NOMO-1 (cell line): Measurements from ENCODE around the gene DNAJC7.
"Not testable (repeated sequence)": the region's sequence is repeated elsewhere in the genome, so short reads cannot be mapped to it uniquely, and the experiment has no call there.

Experiments
- DNase-seq, 2 experiments: peaks; one replicate each; lab custom pipeline; 2025; ENCODE audit not compliant: unreplicated experiment in 2 of 2; lab: John Stamatoyannopoulos, UW

The DNAJC7 gene

DNA sequence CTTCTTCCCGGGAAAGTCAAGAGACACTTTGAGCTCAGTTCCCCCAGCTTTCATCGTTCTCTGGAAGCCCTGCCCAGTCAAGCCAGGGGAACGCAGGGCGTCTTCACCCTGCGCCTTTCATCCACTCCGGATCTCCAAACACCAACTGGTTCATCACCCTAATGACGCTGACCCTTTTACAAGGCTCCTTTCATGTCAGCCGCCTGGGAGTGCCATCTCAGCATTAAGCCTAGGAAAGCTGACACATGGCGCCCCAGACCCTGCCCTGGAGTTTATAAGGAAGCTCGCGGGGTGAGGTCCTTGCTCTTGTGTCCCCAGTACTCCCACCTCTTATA, 594 bp upstream of the DNAJC7 start:
- DNase-seq = peak in 1 of 2 experiments; percentile 40

GRCh38 chr17:42016411-42016831, 818 bp downstream of the DNAJC7 start:
- DNase-seq = no peak

- not testable (repeated sequence) for DNase-seq
Observed at GRCh38 chr17:42013740-42014139, 3.5 kb downstream of the DNAJC7 start.

GRCh38 chr17:42012363-42012762, 4.9 kb downstream of the DNAJC7 start:
- not testable (repeated sequence) for DNase-seq

DNA sequence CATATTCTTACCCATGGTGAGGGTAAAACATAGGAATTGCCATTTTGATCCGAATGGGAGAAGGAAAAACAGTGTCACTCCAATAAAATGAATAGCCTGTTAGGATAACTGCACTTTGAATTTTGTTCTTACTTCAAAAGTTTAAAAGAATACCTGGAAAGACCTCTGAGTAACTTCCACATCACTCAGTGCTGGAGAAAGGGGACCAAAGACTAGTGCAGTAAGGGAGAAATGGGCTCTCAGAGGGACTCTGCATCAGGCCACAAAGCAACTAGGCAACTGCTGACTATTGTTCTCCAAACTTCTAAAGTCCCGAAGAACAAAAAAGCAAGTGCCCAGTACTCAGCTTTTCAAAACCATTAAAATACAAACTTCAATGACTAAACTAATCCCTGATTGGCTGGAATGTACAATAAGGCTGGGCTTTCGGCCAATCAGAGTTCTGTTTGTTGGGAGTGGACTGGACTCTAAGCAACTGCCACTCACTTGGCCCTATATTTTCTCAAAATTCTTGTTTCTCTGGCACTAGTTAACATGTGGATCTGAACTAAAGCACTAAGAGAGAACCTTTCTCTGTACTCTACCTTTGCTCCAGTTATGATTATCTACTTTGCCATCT, 6.2 kb downstream of the DNAJC7 start:
- DNase-seq = no peak

DNA sequence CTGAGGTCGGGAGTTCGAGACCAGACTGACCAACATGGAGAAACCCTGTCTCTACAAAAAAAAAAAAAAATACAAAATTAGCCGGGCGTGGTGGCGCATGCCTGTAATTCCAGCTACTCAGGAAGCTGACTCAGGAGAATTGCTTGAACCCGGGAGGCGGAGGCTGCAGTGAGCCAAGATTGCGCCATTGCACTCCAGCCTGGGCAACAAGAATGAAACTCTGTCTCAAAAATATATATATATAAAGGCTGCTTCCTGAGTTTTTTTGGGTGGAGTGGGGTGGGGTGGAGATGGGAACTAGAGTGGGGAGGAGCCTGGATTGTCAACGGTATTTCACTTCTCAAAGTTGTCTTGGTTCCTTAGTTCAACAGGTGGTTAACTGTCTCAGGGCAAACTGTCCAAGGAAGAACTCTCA, 7.0 kb downstream of the DNAJC7 start:
- DNase-seq = peak; percentile 65 to 89

DNA sequence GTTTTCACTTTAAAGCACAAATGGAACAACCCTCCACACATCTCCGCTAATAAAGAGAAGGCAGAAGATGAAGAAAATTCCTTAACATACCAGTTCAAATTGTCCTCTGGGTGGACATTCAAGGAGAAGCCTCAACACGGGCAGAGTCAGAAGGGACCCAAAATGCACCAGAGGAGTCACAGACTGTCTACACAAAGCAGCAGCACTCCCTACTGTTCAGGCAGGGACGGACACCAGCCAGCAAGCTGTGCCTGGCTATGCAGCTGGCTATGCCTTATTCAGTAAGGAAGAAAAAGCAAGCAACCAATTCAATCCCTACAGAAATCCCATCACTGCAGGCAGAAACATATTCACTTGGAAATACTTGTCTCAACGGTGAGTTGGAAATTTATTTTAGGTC, 8.1 kb downstream of the DNAJC7 start:
- DNase-seq = no peak

DNA sequence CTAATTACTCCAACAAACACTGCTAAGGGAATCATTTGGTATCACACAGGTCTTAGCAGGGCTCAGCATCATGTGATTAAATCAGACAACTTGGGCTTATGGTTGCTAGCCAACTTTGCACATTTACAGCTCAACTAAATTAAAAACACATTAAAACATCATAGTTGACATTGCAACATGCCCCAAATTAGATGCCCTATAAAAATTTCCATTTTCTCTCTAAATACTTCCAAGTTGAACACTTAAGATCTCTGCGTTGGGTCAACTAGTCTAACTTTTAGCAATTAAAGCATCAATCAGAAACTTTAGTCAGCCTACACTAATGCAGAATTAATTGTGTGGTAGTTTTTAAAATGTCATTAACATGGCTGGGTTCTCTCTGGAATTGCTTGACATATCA, 12.1 kb downstream of the DNAJC7 start:
- no peak for DNase-seq

DNA sequence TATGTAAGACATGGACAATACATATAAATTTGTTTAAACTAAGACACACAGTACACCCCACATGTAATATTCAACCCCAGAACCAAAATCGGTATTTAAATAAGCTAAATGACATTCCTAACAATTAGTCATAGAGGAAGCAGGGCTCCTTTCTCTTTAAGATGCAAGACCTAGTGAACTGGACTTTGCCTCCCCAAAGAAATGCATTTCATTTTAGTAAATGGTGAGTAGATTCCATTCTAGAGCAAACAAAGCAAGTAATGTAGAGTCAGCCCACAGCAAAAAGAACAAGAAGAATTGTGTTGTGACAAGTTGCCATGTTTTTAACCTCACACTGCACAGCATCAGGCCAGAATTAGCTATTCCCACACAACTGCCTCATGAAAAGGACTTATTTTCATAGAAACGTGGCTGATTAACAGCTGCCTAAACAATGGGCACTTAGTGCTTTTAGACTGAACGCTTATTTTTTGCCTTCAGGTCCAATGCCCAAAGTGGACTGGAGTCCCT, 14.4 kb downstream of the DNAJC7 start:
- DNase-seq = no peak

GRCh38 chr17:42002175-42002791, 15.0 kb downstream of the DNAJC7 start:
- DNase-seq = no peak

DNA sequence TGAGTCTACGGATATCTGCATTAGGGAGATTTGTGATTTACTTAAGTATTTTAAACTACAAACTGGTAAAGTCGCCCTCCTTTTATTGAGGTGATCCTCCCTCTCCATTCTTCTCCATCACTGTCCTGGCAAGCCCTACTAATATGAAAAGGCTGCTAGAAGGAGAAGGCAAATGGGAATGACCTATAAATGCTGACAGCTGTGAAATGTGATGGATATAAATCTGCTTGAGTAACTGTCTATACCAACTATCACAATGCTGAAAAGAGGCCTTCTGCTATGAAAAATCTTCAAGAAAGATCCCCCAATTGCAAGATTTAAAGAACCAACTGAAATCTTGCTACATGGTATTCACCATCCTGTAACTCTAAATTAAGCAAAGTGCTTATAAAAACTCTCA, 15.5 kb downstream of the DNAJC7 start:
- no peak for DNase-seq

- DNase-seq = no peak
Observed at GRCh38 chr17:42000413-42001133, 16.7 kb downstream of the DNAJC7 start.

DNA sequence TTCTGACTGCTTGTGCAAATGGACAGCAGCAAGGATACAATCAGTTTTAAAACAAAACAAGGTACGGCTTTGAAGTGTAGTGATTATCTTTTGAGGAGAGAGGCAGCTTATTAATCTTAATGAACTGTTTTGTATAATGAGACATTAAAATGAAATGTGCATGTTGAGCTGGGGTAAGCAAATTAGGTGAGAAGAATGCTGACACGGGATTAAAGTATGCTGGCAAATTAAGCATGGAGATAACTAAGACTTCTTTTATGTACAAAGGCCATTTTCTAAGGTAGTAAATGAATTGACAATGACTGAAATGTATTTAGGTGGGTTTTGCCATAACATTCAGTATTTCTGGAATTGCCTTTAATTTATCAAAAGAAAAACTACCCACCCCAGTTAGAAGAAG, 18.7 kb downstream of the DNAJC7 start:
- no peak for DNase-seq

DNA sequence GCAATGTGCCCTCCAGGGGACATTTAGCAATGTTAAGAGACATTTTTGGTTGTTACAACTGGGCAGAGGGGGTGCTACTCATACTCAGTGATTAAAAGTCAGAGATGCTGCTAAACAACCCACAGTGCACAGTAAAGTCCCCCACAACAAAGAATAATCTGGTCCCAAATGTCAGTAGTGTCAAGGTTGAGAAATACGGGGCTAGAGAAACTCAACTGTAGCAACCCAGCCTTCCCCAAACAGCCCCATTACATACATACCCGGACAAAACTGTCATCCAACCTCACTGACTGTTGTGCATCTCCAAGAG, 20.4 kb downstream of the DNAJC7 start:
- DNase-seq = no peak

GRCh38 chr17:41992576-41992975, 24.7 kb downstream of the DNAJC7 start:
- DNase-seq = no peak

- no peak for DNase-seq
Observed at GRCh38 chr17:41989702-41990419, 27.4 kb downstream of the DNAJC7 start.

DNA sequence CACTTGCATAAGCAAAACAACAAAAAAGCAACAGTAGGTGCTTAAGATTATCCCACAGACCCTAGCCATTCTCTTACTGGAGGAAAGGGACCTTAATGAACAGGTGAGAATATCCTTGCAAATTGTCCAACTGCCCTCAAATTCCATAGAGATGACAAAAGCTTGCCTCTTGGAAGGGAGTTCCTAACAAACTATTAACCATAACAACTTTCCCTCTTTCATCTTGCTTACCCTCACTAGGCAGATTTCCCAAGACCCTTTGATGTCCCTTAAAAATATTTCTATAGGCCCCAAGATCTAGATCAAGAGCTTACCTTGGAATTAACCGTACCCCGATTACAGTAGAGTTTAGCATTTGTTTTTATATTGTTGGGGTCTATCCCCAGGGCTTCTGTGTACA, 28.8 kb downstream of the DNAJC7 start:
- DNase-seq = no peak

DNA sequence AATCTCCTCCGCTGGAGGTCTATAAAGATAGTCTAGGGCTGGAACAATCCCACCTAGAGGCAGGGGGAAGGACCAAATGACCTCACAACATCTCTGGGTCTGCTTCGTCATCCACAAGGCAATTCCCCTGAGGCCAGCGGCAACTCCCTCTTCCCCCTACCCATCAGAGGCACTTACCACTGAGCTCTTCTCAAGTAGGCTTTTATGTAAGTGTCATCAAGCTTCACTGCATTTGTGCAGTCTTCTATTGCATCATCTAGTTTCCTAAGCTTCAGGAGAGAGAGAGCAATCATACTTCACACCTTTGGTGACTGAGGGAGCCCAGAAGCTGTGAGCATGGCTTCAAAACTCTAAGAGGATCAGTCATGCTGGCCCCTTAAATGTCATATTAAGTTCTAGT, 29.6 kb downstream of the DNAJC7 start:
- DNase-seq = no peak

DNA sequence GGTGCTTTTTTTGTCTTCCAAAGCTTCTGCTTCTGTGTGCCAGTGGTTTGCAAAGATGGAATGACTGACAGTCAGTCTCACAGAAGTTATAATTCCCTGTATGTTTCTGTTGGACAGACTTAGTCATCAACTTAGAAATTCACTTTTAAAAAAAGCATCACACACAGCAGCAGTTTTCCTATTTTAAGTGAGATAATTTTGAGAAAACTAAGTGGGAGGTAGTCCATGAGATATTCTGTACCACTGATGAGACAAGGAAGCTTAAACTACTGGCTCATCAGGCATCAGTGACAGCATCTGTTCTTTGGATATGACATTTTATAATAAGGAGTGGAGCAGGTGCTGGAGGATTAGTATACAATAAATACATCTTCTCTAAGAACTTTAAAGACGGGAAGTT, 30.6 kb downstream of the DNAJC7 start:
- DNase-seq = no peak

- DNase-seq = no peak
Observed at GRCh38 chr17:41985919-41986318, 31.3 kb downstream of the DNAJC7 start.

GRCh38 chr17:41984454-41984853, 32.8 kb downstream of the DNAJC7 start:
- no peak for DNase-seq
